D341Med (cell line): Measurements from ENCODE around the gene DYNC1H1.

Experiments
- DNase-seq: peaks from one replicate; pipeline ENCODE4 v3.0.0; 2012; ENCODE audit warnings: low spot score

Gene DYNC1H1

GRCh38 chr14:101944451-101944850 lies 19.9 kb upstream of the DYNC1H1 start:
- DNase-seq, result no peak

GRCh38 chr14:101945171-101945570 lies 19.2 kb upstream of the DYNC1H1 start:
- no peak for DNase-seq

- DNase-seq, result no peak
Measured at GRCh38 chr14:101947577-101947903, 16.8 kb upstream of the DYNC1H1 start.

- DNase-seq, result peak; percentile 98
Measured at GRCh38 chr14:101947904-101948665, 16.3 kb upstream of the DYNC1H1 start.

- no peak for DNase-seq
Measured at GRCh38 chr14:101948666-101949216, 15.6 kb upstream of the DYNC1H1 start.

GRCh38 chr14:101950100-101950499 lies 14.3 kb upstream of the DYNC1H1 start:
- no peak for DNase-seq

- no peak for DNase-seq
Measured at GRCh38 chr14:101950516-101951215, 13.7 kb upstream of the DYNC1H1 start.

- no peak for DNase-seq
Measured at GRCh38 chr14:101953151-101953550, 11.2 kb upstream of the DYNC1H1 start.

GRCh38 chr14:101954501-101954900 lies 9.9 kb upstream of the DYNC1H1 start:
- DNase-seq, result no peak

GRCh38 chr14:101955695-101956161 lies 8.6 kb upstream of the DYNC1H1 start:
- no peak for DNase-seq

GRCh38 chr14:101956179-101956885 lies 8.0 kb upstream of the DYNC1H1 start:
- no peak for DNase-seq

GRCh38 chr14:101957406-101958234 lies 6.8 kb upstream of the DYNC1H1 start:
- DNase-seq, result no peak

- DNase-seq, result no peak
Measured at GRCh38 chr14:101958418-101959180, 5.8 kb upstream of the DYNC1H1 start.

GRCh38 chr14:101959277-101959676 lies 5.1 kb upstream of the DYNC1H1 start:
- no peak for DNase-seq

- DNase-seq, result no peak
Measured at GRCh38 chr14:101960225-101960624, 4.1 kb upstream of the DYNC1H1 start.

GRCh38 chr14:101961011-101961721 lies 3.2 kb upstream of the DYNC1H1 start:
- DNase-seq, result peak; percentile 81

- no peak for DNase-seq
Measured at GRCh38 chr14:101961746-101962502, 2.4 kb upstream of the DYNC1H1 start.

GRCh38 chr14:101962503-101962874 lies 1.9 kb upstream of the DYNC1H1 start:
- DNase-seq, result peak; percentile 77

GRCh38 chr14:101963052-101963451 lies 1.3 kb upstream of the DYNC1H1 start:
- DNase-seq, result no peak
